ENCODE measurements around the gene MMP21. TPM values are rescaled to one million over a fixed set of nuclear protein-coding genes. Genes with fewer than 3 reads are reported as not detected.

Gene MMP21
- total RNA-seq, 1 donor from 2014 or later: 0.35 TPM

GRCh38 chr10:125765835-125766234, 9.8 kb downstream of the MMP21 start:
- H3K36me3 Mint-ChIP-seq (ENCODE audit: low read depth): peaks cover 62% of the 10 kb centered on the region
- CTCF ChIA-PET: no interaction called here
- no peak overlapping the region for H3K27ac Mint-ChIP-seq

DNA sequence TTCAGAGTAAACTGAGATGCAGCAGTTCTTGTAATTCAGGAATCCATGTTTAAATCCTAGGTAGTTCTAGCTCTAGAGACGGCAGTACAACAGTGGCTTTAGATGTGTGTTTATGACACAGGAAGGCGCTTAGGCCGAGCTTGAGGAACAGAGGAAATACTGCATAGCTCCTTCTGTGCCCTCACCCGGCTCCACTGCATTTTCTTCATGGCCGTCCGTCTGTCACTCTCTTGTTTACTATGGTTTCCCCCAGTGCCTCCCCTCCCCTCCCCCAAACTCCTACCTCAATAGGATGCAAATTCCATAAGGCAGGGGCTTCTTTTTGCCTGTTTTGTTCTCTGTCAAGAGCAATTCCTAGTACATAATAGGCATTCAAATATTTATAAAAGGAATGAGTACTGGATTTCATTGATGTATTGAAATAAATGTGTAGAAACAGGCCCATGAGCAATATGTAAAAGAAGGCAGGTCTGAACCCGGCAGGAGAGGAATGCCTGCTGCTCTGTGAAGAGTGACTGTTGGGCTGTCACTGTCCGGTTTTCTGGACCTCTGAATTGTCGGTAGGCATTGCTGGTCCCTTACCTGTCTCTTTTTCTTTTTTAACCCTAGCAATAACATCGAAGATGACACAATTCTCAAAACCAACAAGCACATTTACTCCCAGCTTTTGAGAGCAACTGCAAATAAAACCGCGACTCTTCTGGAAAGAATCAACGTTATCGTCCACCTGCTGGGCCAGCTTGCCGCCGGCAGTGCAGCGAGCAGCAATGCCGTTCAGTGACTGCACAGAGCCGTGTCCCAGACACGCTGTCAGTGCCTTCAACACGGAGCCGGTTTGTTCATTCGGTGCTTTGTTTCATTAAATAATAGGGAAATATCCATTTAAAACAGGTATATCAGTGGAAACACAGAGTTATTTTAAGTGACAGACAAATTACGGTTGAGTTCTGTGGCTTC, 12.7 kb downstream of the MMP21 start:
- intact Hi-C loops (cut with micrococcal nuclease): no loop called here
- Mint-ChIP-seq H3K4me1 (no peaks in the 10 kb centered on the region), H3K27me3 (no peaks in the 10 kb centered on the region), H3K36me3 (ENCODE audit: low read depth) (peaks cover 79% of the 10 kb centered on the region), H3K9me3 (no peaks in the 10 kb centered on the region), H3K27ac (no peak overlapping the region), H3K4me3 (no peak overlapping the region)
- no peak for ATAC-seq (ENCODE audit: low read depth)
- ChIA-PET POLR2A (no interaction called here), CTCF (no interaction called here)
- DNase-seq: no peak
- TF ChIP-seq, protein P1, sequence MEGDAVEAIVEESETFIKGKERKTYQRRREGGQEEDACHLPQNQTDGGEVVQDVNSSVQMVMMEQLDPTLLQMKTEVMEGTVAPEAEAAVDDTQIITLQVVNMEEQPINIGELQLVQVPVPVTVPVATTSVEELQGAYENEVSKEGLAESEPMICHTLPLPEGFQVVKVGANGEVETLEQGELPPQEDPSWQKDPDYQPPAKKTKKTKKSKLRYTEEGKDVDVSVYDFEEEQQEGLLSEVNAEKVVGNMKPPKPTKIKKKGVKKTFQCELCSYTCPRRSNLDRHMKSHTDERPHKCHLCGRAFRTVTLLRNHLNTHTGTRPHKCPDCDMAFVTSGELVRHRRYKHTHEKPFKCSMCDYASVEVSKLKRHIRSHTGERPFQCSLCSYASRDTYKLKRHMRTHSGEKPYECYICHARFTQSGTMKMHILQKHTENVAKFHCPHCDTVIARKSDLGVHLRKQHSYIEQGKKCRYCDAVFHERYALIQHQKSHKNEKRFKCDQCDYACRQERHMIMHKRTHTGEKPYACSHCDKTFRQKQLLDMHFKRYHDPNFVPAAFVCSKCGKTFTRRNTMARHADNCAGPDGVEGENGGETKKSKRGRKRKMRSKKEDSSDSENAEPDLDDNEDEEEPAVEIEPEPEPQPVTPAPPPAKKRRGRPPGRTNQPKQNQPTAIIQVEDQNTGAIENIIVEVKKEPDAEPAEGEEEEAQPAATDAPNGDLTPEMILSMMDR (IDR thresholded peaks at IDR 0.05): no peak

More at GRCh38 chr10:125765835-125766234, 9.8 kb downstream of the MMP21 start:
- H3K4me1 Mint-ChIP-seq: no peaks in the 10 kb centered on the region
- TF ChIP-seq, protein P1 (IDR thresholded peaks at IDR 0.05): no peak
- H3K4me3 Mint-ChIP-seq: no peak overlapping the region
- DNase-seq (no peak), ATAC-seq (ENCODE audit: low read depth) (no peak)
- POLR2A ChIA-PET: no interaction called here
- H3K9me3 Mint-ChIP-seq: no peaks in the 10 kb centered on the region
- no peaks in the 10 kb centered on the region for H3K27me3 Mint-ChIP-seq
- intact Hi-C loops (cut with micrococcal nuclease): no loop called here

GRCh38 chr10:125761961-125762360, 13.7 kb downstream of the MMP21 start:
- POLR2A ChIA-PET: no interaction called here
- no peaks in the 10 kb centered on the region for H3K4me1 Mint-ChIP-seq
- TF ChIP-seq, protein P1 (IDR thresholded peaks at IDR 0.05): no peak
- no peaks in the 10 kb centered on the region for H3K9me3 Mint-ChIP-seq
- no peak for ATAC-seq (ENCODE audit: low read depth)
- H3K27me3 Mint-ChIP-seq: no peaks in the 10 kb centered on the region
- CTCF ChIA-PET: no interaction called here
- DNase-seq: no peak
- intact Hi-C loops (cut with micrococcal nuclease): no loop called here
- H3K36me3 Mint-ChIP-seq (ENCODE audit: low read depth): peaks cover 81% of the 10 kb centered on the region
- H3K4me3 Mint-ChIP-seq: no peak overlapping the region
- no peak overlapping the region for H3K27ac Mint-ChIP-seq

DNA sequence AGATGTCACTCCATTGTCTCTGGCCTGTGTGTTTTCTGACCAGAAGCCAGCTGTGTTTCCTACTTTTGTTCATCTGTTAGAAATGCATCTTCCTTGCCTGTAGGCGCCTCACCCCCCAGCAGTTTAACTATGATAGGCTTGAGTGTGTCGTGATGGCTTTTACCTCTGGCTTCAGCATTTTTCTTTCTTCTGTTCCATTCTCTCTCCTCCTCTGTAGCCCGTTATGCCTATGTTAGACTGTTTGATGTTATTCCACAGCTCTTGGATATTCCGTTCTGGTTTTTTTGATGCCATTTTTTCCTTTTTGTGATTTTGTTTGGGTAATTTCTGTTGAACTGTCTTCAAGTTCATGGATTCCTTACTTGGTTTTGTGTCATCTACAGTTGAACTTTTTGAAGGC, 17.9 kb downstream of the MMP21 start:
- no peak overlapping the region for H3K27ac Mint-ChIP-seq
- H3K27me3 Mint-ChIP-seq: no peaks in the 10 kb centered on the region

GRCh38 chr10:125756853-125757487, 18.7 kb downstream of the MMP21 start:
- Mint-ChIP-seq H3K36me3 (ENCODE audit: low read depth) (peaks cover 80% of the 10 kb centered on the region), H3K4me1 (no peaks in the 10 kb centered on the region), H3K27me3 (no peaks in the 10 kb centered on the region), H3K9me3 (no peaks in the 10 kb centered on the region), H3K4me3 (no peak overlapping the region), H3K27ac (no peak overlapping the region)
- TF ChIP-seq, protein P1 (IDR thresholded peaks at IDR 0.05): no peak
- no peak for DNase-seq
- intact Hi-C loops (cut with micrococcal nuclease): no loop called here
- no peak for ATAC-seq (ENCODE audit: low read depth)
- ChIA-PET POLR2A (no interaction called here), CTCF (no interaction called here)

More for the DNA sequence above, 17.9 kb downstream of the MMP21 start:
- intact Hi-C loops (cut with micrococcal nuclease): no loop called here
- POLR2A ChIA-PET: no interaction called here
- TF ChIP-seq, protein P1 (IDR thresholded peaks at IDR 0.05): no peak
- ATAC-seq (ENCODE audit: low read depth) (no peak), DNase-seq (no peak)
- Mint-ChIP-seq H3K36me3 (ENCODE audit: low read depth) (peaks cover 80% of the 10 kb centered on the region), H3K4me3 (no peak overlapping the region), H3K9me3 (no peaks in the 10 kb centered on the region), H3K4me1 (no peaks in the 10 kb centered on the region)
- CTCF ChIA-PET: no interaction called here
